Prostate gland (tissue), 2 donors: Measurements from ENCODE around the gene HBS1L. TPM values are rescaled to one million over a fixed set of nuclear protein-coding genes. Genes with fewer than 3 reads are reported as not detected.
"Not testable (repeated sequence)": the region's sequence is repeated elsewhere in the genome, so short reads cannot be mapped to it uniquely, and the experiment has no call there.

ENCODE experiments used
- DNase-seq: peaks from one replicate; pipeline ENCODE4 v3.0.0-alpha.2; 2019; ENCODE audit warnings: low spot score
- H3K27ac ChIP-seq, 2 donors: fragments of 200-600 bp; sonication (generic); 2 replicates each; pipeline ENCODE4 v1.5.1; 2017 to 2019
- H3K27me3 ChIP-seq: fragments of 200-600 bp; sonication (generic); replicated peaks from 2 replicates; pipeline ENCODE4 v1.5.1; 2019; ENCODE audit not compliant: insufficient read depth
- H3K36me3 ChIP-seq, 2 donors: fragments of 200-600 bp; sonication (generic); 1 replicate in 1 of 2; 2 replicates in 1 of 2; pipeline versions ENCODE4 v1.5.1 to v1.8.1; 2017 to 2019
- H3K4me1 ChIP-seq: fragments of 200-600 bp; sonication (generic); replicated peaks from 2 replicates; pipeline ENCODE4 v1.5.1; 2019
- H3K4me3 ChIP-seq, 2 donors: fragments of 200-600 bp; sonication (generic); 2 replicates each; pipeline ENCODE4 v1.5.1; 2017 to 2019
- H3K9me3 ChIP-seq: fragments of 200-600 bp; sonication (generic); 2 replicates; pipeline ENCODE4 v1.5.1; 2017
- CTCF ChIP-seq, 4 experiments: fragments of 200-600 bp in 2 of 4; fragments of 450-650 bp in 2 of 4; sonication (generic) in 2 of 4; IDR thresholded peaks; 1 replicate in 3 of 4; 2 replicates in 1 of 4; pipeline ENCODE4 v1.5.1; 2016 to 2019; ENCODE audit warnings: antibody characterized with exemption in 4 of 4, mild to moderate bottlenecking in 2 of 4, moderate library complexity in 2 of 4
- POLR2A ChIP-seq: fragments of 450-650 bp; IDR thresholded peaks from one replicate; pipeline ENCODE4 v1.6.1; 2016; ENCODE audit warnings: antibody characterized with exemption, mild to moderate bottlenecking
- POLR2AphosphoS5 ChIP-seq: sonication (generic); formaldehyde crosslinking; IDR thresholded peaks from one replicate; pipeline ENCODE4 v1.6.1; 2017; ENCODE audit warnings: antibody characterized with exemption
- WGBS: methylation state at CpG from one replicate; pipeline ENCODE4 v1.1.5; 2018; 5-methylcytosine and 5-hydroxymethylcytosine counted together
- intact Hi-C: fragments of 100-400 bp; cut with DNase I; formaldehyde crosslinking; loops from one replicate; pipeline ENCODE4 v1.14.2; 2022
- total RNA-seq, 2 donors: library from RNA; depleted of rRNA; stranded (reverse); fragments of >200 nt; gene quantifications; one replicate each; pipeline ENCODE4 v1.1.0, GENCODE V29; 2016

Gene HBS1L
- total RNA-seq, 2 donors from 2014 or later: 54.2 to 72.1 TPM

GRCh38 chr6:135066397-135066796 lies 11.8 kb upstream of the HBS1L start:
- no peak overlapping the region for H3K27ac ChIP-seq
- WGBS: 50% methylated on average over 2 of the region's 2 CpGs
- H3K4me1 ChIP-seq: no peaks in the 10 kb centered on the region
- H3K36me3 ChIP-seq: no peaks in the 10 kb centered on the region
- DNase-seq: no peak
- TF ChIP-seq CTCF (IDR thresholded peaks at IDR 0.05) (no peak), POLR2AphosphoS5 (no peak), POLR2A (no peak)
- H3K9me3 ChIP-seq: no peaks in the 10 kb centered on the region
- intact Hi-C loops: no loop called here
- no peak overlapping the region for H3K4me3 ChIP-seq
- H3K27me3 ChIP-seq: no peaks in the 10 kb centered on the region

GRCh38 chr6:135064586-135064985 lies 10.0 kb upstream of the HBS1L start:
- WGBS: 95% methylated on average over 1 of the region's 1 CpG
- Histone ChIP-seq H3K4me3 (no peak overlapping the region), H3K27ac (no peak overlapping the region), H3K27me3 (no peaks in the 10 kb centered on the region), H3K9me3 (no peaks in the 10 kb centered on the region), H3K36me3 (no peaks in the 10 kb centered on the region), H3K4me1 (no peaks in the 10 kb centered on the region)
- TF ChIP-seq POLR2AphosphoS5 (no peak), CTCF (IDR thresholded peaks at IDR 0.05) (no peak), POLR2A (no peak)
- no peak for DNase-seq
- intact Hi-C loops: no loop called here

GRCh38 chr6:135063926-135064325 lies 9.3 kb upstream of the HBS1L start:
- no peak for DNase-seq
- H3K4me3 ChIP-seq: no peak overlapping the region
- no peaks in the 10 kb centered on the region for H3K27me3 ChIP-seq
- TF ChIP-seq POLR2A (no peak), CTCF (IDR thresholded peaks at IDR 0.05) (no peak)
- no peaks in the 10 kb centered on the region for H3K9me3 ChIP-seq
- 63% methylated on average over 3 of the region's 3 CpGs for WGBS
- intact Hi-C loops: no loop called here
- H3K36me3 ChIP-seq: no peaks in the 10 kb centered on the region
- no peak overlapping the region for H3K27ac ChIP-seq
- H3K4me1 ChIP-seq: no peaks in the 10 kb centered on the region

GRCh38 chr6:135062735-135063134 lies 8.1 kb upstream of the HBS1L start:
- DNase-seq: peak; percentile 8
- TF ChIP-seq CTCF (IDR thresholded peaks at IDR 0.05) (no peak), POLR2AphosphoS5 (no peak), POLR2A (no peak)
- no peak overlapping the region for H3K4me3 ChIP-seq
- H3K36me3 ChIP-seq: no peaks in the 10 kb centered on the region
- intact Hi-C loops: no loop called here
- no peaks in the 10 kb centered on the region for H3K9me3 ChIP-seq
- no peaks in the 10 kb centered on the region for H3K27me3 ChIP-seq
- WGBS: 46% methylated on average over 7 of the region's 7 CpGs
- H3K4me1 ChIP-seq: no peaks in the 10 kb centered on the region
- H3K27ac ChIP-seq: no peak overlapping the region

GRCh38 chr6:135060076-135060475 lies 5.5 kb upstream of the HBS1L start:
- WGBS: 76% methylated on average over 4 of the region's 4 CpGs

GRCh38 chr6:135058299-135058698 lies 3.7 kb upstream of the HBS1L start:
- H3K27ac ChIP-seq, H3K4me3 ChIP-seq, DNase-seq, H3K36me3 ChIP-seq, intact Hi-C loops, H3K9me3 ChIP-seq, H3K4me1 ChIP-seq, H3K27me3 ChIP-seq: not testable (repeated sequence)
- WGBS: 94% methylated on average over 11 of the region's 11 CpGs

More at GRCh38 chr6:135060076-135060475, 5.5 kb upstream of the HBS1L start:
- TF ChIP-seq CTCF (IDR thresholded peaks at IDR 0.05): no peak
- no peak for TF ChIP-seq POLR2AphosphoS5
- no peak for TF ChIP-seq POLR2A
- Histone ChIP-seq H3K4me3 (no peak overlapping the region), H3K36me3 (no peaks in the 10 kb centered on the region), H3K9me3 (no peaks in the 10 kb centered on the region), H3K27me3 (no peaks in the 10 kb centered on the region), H3K4me1 (no peaks in the 10 kb centered on the region), H3K27ac (no peak overlapping the region)
- intact Hi-C loops: no loop called here
- no peak for DNase-seq
